CD4-positive, alpha-beta T cell (primary cell): ENCODE data around the gene LPCAT1. TPM values are rescaled to one million over a fixed set of nuclear protein-coding genes. Genes with fewer than 3 reads are reported as not detected.

Experiments
- ATAC-seq: fragments of 200-7000 bp; cut with Tn5 transposase; one replicate; pipeline ENCODE4 v1.10.0; 2022; ENCODE audit warnings: mild to moderate bottlenecking; ENCODE audit not compliant: poor library complexity
- CTCF ChIA-PET: fragments of 350-600 bp; sonication (Branson Sonifier 250); formaldehyde crosslinking; loops from one replicate; lab custom pipeline; 2021; ENCODE audit warnings: antibody characterized with exemption, inconsistent platforms; lab: Charles Lee
- POLR2A ChIA-PET: fragments of 350-600 bp; sonication (Branson Sonifier 250); formaldehyde crosslinking; loops from one replicate; lab custom pipeline; 2021; ENCODE audit warnings: antibody characterized with exemption, inconsistent platforms; lab: Charles Lee
- DNase-seq, 14 experiments: peaks; one replicate each; pipeline ENCODE4 v3.0.0-alpha.2; 2013 to 2020; ENCODE audit warnings: mixed read lengths in 2 of 14
- H3K27ac ChIP-seq, 2 donors: one replicate each; pipeline versions ENCODE4 v1.5.1 to v1.7.0; 2013; ENCODE audit warnings: low read length in 2 of 2, low read depth in 1 of 2, mild to moderate bottlenecking in 1 of 2
- H3K27me3 ChIP-seq, 2 experiments: 1 replicate in 1 of 2; 2 replicates in 1 of 2; pipeline versions ENCODE4 v1.6.1 to v1.7.0; 2013; ENCODE audit warnings: low read length in 2 of 2, control low read depth in 1 of 2, mild to moderate bottlenecking in 1 of 2, moderate library complexity in 1 of 2; ENCODE audit not compliant: insufficient read depth in 2 of 2, control insufficient read depth in 1 of 2
- H3K36me3 ChIP-seq: one replicate; pipeline ENCODE4 v1.6.1; 2013; ENCODE audit warnings: low read length, control low read depth; ENCODE audit not compliant: insufficient read depth
- H3K4me1 ChIP-seq: one replicate; pipeline ENCODE4 v1.6.1; 2013; ENCODE audit warnings: low read length, control low read depth; ENCODE audit not compliant: insufficient read depth
- H3K4me3 ChIP-seq: one replicate; pipeline ENCODE4 v1.5.1; 2013; ENCODE audit warnings: mild to moderate bottlenecking, low read length, moderate library complexity
- H3K9me3 ChIP-seq, 2 experiments: 1 replicate in 1 of 2; 2 replicates in 1 of 2; pipeline versions ENCODE4 v1.6.1 to v1.7.0; 2013; ENCODE audit warnings: low read length in 2 of 2, mild to moderate bottlenecking in 2 of 2, control low read depth in 1 of 2, moderate library complexity in 1 of 2; ENCODE audit not compliant: control insufficient read depth in 1 of 2, insufficient read depth in 1 of 2
- H3K27ac Mint-ChIP-seq: one replicate; pipeline ENCODE4 v1.8.0; 2020; ENCODE audit warnings: mixed read lengths
- H3K27me3 Mint-ChIP-seq: one replicate; pipeline ENCODE4 v1.8.0; 2021; ENCODE audit warnings: mixed read lengths
- H3K36me3 Mint-ChIP-seq: one replicate; pipeline ENCODE4 v1.8.0; 2021; ENCODE audit warnings: low read depth, mixed read lengths
- H3K4me1 Mint-ChIP-seq: one replicate; pipeline ENCODE4 v1.8.0; 2021; ENCODE audit warnings: low read depth, mixed read lengths
- H3K4me3 Mint-ChIP-seq: one replicate; pipeline ENCODE4 v1.8.0; 2020; ENCODE audit warnings: mild to moderate bottlenecking, mixed read lengths
- H3K9me3 Mint-ChIP-seq: one replicate; pipeline ENCODE4 v1.8.0; 2020; ENCODE audit warnings: mixed read lengths
- intact Hi-C, 2 experiments: fragments of 100-400 bp; cut with DNase I in 1 of 2; cut with micrococcal nuclease in 1 of 2; formaldehyde crosslinking; loops; one replicate each; pipeline versions ENCODE4 v1.15.1 to v1.9.0; 2023 to 2025; cut with DNase I, micrococcal nuclease
- total RNA-seq, 174 experiments: library from RNA in 2 of 174; stranded (reverse) in 2 of 174; gene quantifications; one replicate each; pipeline ENCODE4 v1.2.3 and lab custom pipeline; 2021 to 2026
- TF ChIP-seq, protein P1 (sequence below): fragments of 200-600 bp; IDR thresholded peaks from one replicate; pipeline ENCODE4 v1.8.0; 2022; ENCODE audit warnings: antibody characterized with exemption, mild to moderate bottlenecking

Gene LPCAT1
- total RNA-seq, 2 experiments from 2014 or later, result 20.4 to 21.2 TPM

DNA sequence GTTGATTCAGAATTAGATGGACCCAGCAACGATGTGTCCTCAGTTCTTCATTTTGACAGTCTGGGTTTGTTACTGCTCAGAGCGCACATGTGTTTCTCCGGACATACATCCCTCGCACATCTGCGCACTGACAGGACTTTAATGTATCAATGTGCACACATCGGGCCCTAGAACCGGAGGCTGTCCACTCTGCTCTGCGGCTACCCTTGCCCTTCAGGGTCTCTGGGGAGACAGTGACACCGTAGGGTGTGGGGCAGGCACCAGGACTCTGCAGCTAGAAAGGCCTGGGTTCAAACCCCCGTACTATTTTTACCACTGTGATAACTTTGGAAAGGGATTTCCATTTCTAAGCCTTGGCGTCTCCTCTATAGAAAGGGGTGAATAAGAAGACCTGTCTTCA lies 23.5 kb upstream of the LPCAT1 start:
- no peaks in the 10 kb centered on the region for H3K4me1 ChIP-seq
- ChIA-PET CTCF (no interaction called here), POLR2A (no interaction called here)
- H3K9me3 ChIP-seq, result no peaks in the 10 kb centered on the region
- TF ChIP-seq, protein P1, sequence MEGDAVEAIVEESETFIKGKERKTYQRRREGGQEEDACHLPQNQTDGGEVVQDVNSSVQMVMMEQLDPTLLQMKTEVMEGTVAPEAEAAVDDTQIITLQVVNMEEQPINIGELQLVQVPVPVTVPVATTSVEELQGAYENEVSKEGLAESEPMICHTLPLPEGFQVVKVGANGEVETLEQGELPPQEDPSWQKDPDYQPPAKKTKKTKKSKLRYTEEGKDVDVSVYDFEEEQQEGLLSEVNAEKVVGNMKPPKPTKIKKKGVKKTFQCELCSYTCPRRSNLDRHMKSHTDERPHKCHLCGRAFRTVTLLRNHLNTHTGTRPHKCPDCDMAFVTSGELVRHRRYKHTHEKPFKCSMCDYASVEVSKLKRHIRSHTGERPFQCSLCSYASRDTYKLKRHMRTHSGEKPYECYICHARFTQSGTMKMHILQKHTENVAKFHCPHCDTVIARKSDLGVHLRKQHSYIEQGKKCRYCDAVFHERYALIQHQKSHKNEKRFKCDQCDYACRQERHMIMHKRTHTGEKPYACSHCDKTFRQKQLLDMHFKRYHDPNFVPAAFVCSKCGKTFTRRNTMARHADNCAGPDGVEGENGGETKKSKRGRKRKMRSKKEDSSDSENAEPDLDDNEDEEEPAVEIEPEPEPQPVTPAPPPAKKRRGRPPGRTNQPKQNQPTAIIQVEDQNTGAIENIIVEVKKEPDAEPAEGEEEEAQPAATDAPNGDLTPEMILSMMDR, result no peak
- no peaks in the 10 kb centered on the region for H3K27me3 Mint-ChIP-seq
- H3K9me3 Mint-ChIP-seq, result no peaks in the 10 kb centered on the region
- DNase-seq (no peak), ATAC-seq (no peak)
- no peak overlapping the region for H3K4me3 Mint-ChIP-seq
- no peak overlapping the region for H3K27ac Mint-ChIP-seq
- no peak overlapping the region for H3K27ac ChIP-seq
- H3K4me3 ChIP-seq, result no peak overlapping the region
- intact Hi-C loops, result no loop called here
- H3K4me1 Mint-ChIP-seq, result no peaks in the 10 kb centered on the region
- H3K36me3 ChIP-seq, result no peaks in the 10 kb centered on the region
- H3K27me3 ChIP-seq, result no peaks in the 10 kb centered on the region
- H3K36me3 Mint-ChIP-seq, result no peaks in the 10 kb centered on the region

DNA sequence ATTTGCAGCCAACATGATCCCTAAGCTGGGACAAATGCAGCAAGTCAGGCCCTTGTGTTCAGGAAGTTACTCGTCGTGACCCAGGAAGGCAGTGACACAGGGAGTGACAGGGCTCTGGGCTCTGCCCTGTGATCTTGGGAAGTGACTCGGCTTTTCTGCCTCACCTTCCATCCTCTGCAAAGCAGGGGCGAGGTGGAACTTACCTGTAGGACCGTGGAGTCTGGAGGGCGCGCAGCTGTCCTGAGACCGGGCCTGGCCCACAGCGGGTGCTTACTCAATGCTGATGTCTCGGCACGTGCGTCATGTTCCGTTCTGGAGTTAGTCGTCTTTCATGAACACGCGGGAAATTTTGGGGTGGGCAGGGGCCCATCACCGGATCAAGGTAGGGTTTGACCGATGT lies 22.8 kb upstream of the LPCAT1 start:
- Mint-ChIP-seq H3K9me3 (no peaks in the 10 kb centered on the region), H3K27me3 (no peaks in the 10 kb centered on the region), H3K36me3 (no peaks in the 10 kb centered on the region), H3K4me3 (no peak overlapping the region), H3K27ac (no peak overlapping the region), H3K4me1 (no peaks in the 10 kb centered on the region)
- TF ChIP-seq, protein P1, result no peak
- H3K4me3 ChIP-seq, result no peak overlapping the region
- no peak overlapping the region for H3K27ac ChIP-seq
- DNase-seq (no peak), ATAC-seq (no peak)
- H3K36me3 ChIP-seq, result no peaks in the 10 kb centered on the region
- no peaks in the 10 kb centered on the region for H3K9me3 ChIP-seq
- ChIA-PET CTCF (no interaction called here), POLR2A (no interaction called here)
- intact Hi-C loops, result no loop called here
- no peaks in the 10 kb centered on the region for H3K27me3 ChIP-seq
- no peaks in the 10 kb centered on the region for H3K4me1 ChIP-seq

DNA sequence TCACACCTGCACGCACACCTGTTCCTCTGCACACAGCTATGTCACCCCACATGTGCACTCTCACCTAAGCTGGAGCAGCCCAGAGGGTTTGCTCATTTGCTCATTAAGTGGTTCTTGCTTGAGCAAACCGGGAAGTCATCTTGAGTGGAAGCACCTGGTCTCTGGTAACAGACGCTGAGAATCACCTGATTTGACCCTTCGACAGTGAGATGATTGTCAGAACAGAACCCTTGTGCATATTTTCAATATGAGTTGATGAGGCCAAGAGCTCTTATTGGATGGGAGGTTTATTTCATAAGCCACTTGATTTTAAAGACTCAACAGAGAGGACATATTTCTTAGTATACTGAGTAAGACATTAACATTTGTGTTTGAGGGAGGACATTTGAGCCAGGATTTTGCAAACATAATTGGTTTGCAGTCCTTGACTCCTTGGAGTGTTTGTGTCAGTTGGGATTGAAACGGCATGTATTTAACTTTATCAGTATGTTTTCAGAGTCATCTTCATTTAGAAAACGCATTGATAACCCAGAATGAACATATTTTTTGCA lies 22.1 kb upstream of the LPCAT1 start:
- POLR2A ChIA-PET, result no interaction called here

More for the DNA sequence above, 22.1 kb upstream of the LPCAT1 start:
- no peaks in the 10 kb centered on the region for H3K36me3 Mint-ChIP-seq
- Histone ChIP-seq H3K4me3 (no peak overlapping the region), H3K27ac (no peak overlapping the region), H3K36me3 (no peaks in the 10 kb centered on the region), H3K27me3 (no peaks in the 10 kb centered on the region), H3K4me1 (no peaks in the 10 kb centered on the region), H3K9me3 (no peaks in the 10 kb centered on the region)
- intact Hi-C loops, result no loop called here
- H3K4me1 Mint-ChIP-seq, result no peaks in the 10 kb centered on the region
- no peaks in the 10 kb centered on the region for H3K9me3 Mint-ChIP-seq
- no peak overlapping the region for H3K4me3 Mint-ChIP-seq
- no peaks in the 10 kb centered on the region for H3K27me3 Mint-ChIP-seq
- CTCF ChIA-PET, result no interaction called here
- DNase-seq (no peak), ATAC-seq (no peak)
- H3K27ac Mint-ChIP-seq, result no peak overlapping the region
- TF ChIP-seq, protein P1, result no peak
